ENCODE measurements around the gene MED22.
A peak's percentile ranks its signal among the peaks of the same experiment; 100 is the strongest.

MED22 gene

DNA sequence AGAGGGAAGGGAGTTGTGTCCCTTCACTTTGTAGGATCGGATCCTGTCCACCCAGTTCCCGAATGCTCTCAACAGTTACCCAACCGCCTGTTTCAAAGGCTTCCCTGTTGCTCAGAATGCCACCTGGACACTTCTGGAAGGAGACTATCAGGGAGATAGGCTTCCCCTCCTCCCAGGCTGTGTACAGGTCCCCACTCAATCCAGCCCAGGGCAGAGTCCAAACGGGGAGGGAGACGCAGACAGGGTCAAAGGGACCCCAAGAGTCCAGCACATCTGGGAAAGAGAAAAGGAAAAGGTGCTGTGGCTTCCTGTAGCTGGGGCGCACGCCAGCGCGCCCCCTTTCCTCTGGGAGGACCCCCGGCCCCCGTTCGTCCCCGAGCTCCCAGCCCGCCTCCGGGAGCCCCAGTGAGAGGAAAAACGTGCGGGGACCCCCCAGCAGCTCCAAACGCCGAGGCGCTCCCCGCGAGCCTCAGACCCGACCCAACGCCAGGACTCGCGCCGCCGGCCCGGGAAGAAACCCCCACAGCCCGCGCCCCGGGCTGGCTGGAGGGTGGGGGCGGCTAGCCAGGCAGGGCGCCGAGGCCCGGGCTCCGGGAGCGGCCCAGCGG is 27.3 kb upstream of the MED22 start:
- H3K27me3 ChIP-seq (ENCODE audit: insufficient read depth, low read length) = peaks cover 11% of the 10 kb centered on the region
- peaks cover 30% of the 10 kb centered on the region for H3K36me3 ChIP-seq (ENCODE audit: insufficient read depth, low read depth, low read length)
- H3K9ac ChIP-seq (ENCODE audit: low read depth, low read length) = peak overlapping the region; percentile 77
- H3K4me3 ChIP-seq (ENCODE audit: low read length) = peak overlapping the region; percentile 90
- H3K9me3 ChIP-seq (ENCODE audit: insufficient read depth, low read depth, low read length) = no peaks in the 10 kb centered on the region
- H3K27ac ChIP-seq (ENCODE audit: low read length) = no peak overlapping the region
- peaks cover 4% of the 10 kb centered on the region for H3K4me1 ChIP-seq (ENCODE audit: insufficient read depth, low read length)

GRCh38 chr9:133374612-133375115 is 26.7 kb upstream of the MED22 start:
- H3K36me3 ChIP-seq (ENCODE audit: insufficient read depth, low read depth, low read length) = peaks cover 36% of the 10 kb centered on the region
- H3K9ac ChIP-seq (ENCODE audit: low read depth, low read length) = peak overlapping the region; percentile 77
- no peaks in the 10 kb centered on the region for H3K9me3 ChIP-seq (ENCODE audit: insufficient read depth, low read depth, low read length)
- peaks cover 4% of the 10 kb centered on the region for H3K4me1 ChIP-seq (ENCODE audit: insufficient read depth, low read length)
- H3K4me3 ChIP-seq (ENCODE audit: low read length) = peak overlapping the region; percentile 90
- peaks cover 11% of the 10 kb centered on the region for H3K27me3 ChIP-seq (ENCODE audit: insufficient read depth, low read length)
- no peak overlapping the region for H3K27ac ChIP-seq (ENCODE audit: low read length)

- Histone ChIP-seq H3K4me1 (ENCODE audit: insufficient read depth, low read length) (peaks cover 4% of the 10 kb centered on the region), H3K4me3 (ENCODE audit: low read length) (no peak overlapping the region), H3K9me3 (ENCODE audit: insufficient read depth, low read depth, low read length) (no peaks in the 10 kb centered on the region), H3K27me3 (ENCODE audit: insufficient read depth, low read length) (peaks cover 9% of the 10 kb centered on the region), H3K9ac (ENCODE audit: low read depth, low read length) (no peak overlapping the region), H3K36me3 (ENCODE audit: insufficient read depth, low read depth, low read length) (peaks cover 59% of the 10 kb centered on the region), H3K27ac (ENCODE audit: low read length) (no peak overlapping the region)
Measured at GRCh38 chr9:133372144-133372543, 24.2 kb upstream of the MED22 start.

DNA sequence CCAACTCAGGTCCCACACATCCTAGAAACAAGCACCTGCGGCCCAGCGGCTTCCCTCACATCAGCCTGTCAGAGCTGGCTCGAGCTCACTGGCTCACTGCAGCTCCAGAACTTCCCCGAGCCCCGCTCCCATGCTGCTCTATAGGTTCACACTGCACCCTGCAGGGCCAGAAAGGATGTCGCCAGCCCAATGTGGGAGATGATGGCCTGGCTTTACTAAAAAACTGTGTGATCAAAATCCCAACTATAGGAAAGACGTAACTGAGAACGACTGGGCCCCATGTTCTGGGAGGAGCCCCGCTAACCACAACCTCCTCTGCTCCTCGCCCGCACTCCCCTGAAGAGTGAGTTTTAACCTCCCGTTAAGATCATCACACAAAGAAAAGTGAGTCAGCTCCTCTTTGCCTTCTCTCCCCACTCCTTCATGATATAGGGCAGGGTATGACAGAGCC is 23.4 kb upstream of the MED22 start:
- Histone ChIP-seq H3K27me3 (ENCODE audit: insufficient read depth, low read length) (no peaks in the 10 kb centered on the region; the same call in 1 of the 2 replicates), H3K27ac (ENCODE audit: low read length) (no peak overlapping the region), H3K9me3 (ENCODE audit: insufficient read depth, low read depth, low read length) (no peaks in the 10 kb centered on the region), H3K9ac (ENCODE audit: low read depth, low read length) (no peak overlapping the region), H3K4me3 (ENCODE audit: low read length) (no peak overlapping the region), H3K36me3 (ENCODE audit: insufficient read depth, low read depth, low read length) (peaks cover 67% of the 10 kb centered on the region), H3K4me1 (ENCODE audit: insufficient read depth, low read length) (peaks cover 4% of the 10 kb centered on the region)

- H3K36me3 ChIP-seq (ENCODE audit: insufficient read depth, low read depth, low read length) = peaks cover 73% of the 10 kb centered on the region
Measured at GRCh38 chr9:133370685-133371084, 22.8 kb upstream of the MED22 start.

GRCh38 chr9:133369933-133370332 is 22.0 kb upstream of the MED22 start:
- Histone ChIP-seq H3K9me3 (ENCODE audit: insufficient read depth, low read depth, low read length) (no peaks in the 10 kb centered on the region), H3K27me3 (ENCODE audit: insufficient read depth, low read length) (no peaks in the 10 kb centered on the region), H3K27ac (ENCODE audit: low read length) (no peak overlapping the region), H3K36me3 (ENCODE audit: insufficient read depth, low read depth, low read length) (peaks cover 81% of the 10 kb centered on the region), H3K4me3 (ENCODE audit: low read length) (no peak overlapping the region), H3K9ac (ENCODE audit: low read depth, low read length) (no peak overlapping the region; the same call in 1 of the 2 replicates), H3K4me1 (ENCODE audit: insufficient read depth, low read length) (peaks cover 4% of the 10 kb centered on the region)

More at GRCh38 chr9:133370685-133371084, 22.8 kb upstream of the MED22 start:
- Histone ChIP-seq H3K4me3 (ENCODE audit: low read length) (no peak overlapping the region), H3K9me3 (ENCODE audit: insufficient read depth, low read depth, low read length) (no peaks in the 10 kb centered on the region), H3K27me3 (ENCODE audit: insufficient read depth, low read length) (no peaks in the 10 kb centered on the region), H3K4me1 (ENCODE audit: insufficient read depth, low read length) (peaks cover 4% of the 10 kb centered on the region), H3K9ac (ENCODE audit: low read depth, low read length) (no peak overlapping the region), H3K27ac (ENCODE audit: low read length) (no peak overlapping the region)

DNA sequence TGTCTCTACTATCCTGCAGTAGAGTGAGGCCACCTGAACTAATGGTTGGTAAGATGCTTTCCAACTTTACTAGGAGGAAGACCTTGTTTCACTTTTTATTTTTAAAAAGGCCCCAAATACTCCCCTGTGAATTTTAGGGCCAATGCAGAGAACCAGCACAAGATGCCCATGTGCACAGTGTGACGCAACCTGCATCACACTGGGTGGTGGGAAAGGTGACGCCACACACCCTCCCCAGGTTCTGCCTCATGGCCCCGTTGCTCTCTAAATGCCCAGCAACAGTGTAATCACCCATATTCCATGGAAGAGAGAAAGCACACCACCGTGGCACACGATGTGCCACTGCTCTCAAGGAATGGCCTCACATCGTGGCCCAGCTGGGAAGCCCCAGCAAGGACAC is 21.5 kb upstream of the MED22 start:
- Histone ChIP-seq H3K9ac (ENCODE audit: low read depth, low read length) (no peak overlapping the region), H3K4me3 (ENCODE audit: low read length) (no peak overlapping the region), H3K9me3 (ENCODE audit: insufficient read depth, low read depth, low read length) (no peaks in the 10 kb centered on the region), H3K36me3 (ENCODE audit: insufficient read depth, low read depth, low read length) (peaks cover 86% of the 10 kb centered on the region), H3K27me3 (ENCODE audit: insufficient read depth, low read length) (no peaks in the 10 kb centered on the region), H3K4me1 (ENCODE audit: insufficient read depth, low read length) (peaks cover under 1% of the 10 kb centered on the region), H3K27ac (ENCODE audit: low read length) (no peak overlapping the region)

GRCh38 chr9:133368249-133368881 is 20.4 kb upstream of the MED22 start:
- H3K27ac ChIP-seq (ENCODE audit: low read length) = no peak overlapping the region
- H3K9ac ChIP-seq (ENCODE audit: low read depth, low read length) = no peak overlapping the region
- H3K4me3 ChIP-seq (ENCODE audit: low read length) = no peak overlapping the region
- peaks cover 94% of the 10 kb centered on the region for H3K36me3 ChIP-seq (ENCODE audit: insufficient read depth, low read depth, low read length)
- no peaks in the 10 kb centered on the region for H3K9me3 ChIP-seq (ENCODE audit: insufficient read depth, low read depth, low read length)
- H3K4me1 ChIP-seq (ENCODE audit: insufficient read depth, low read length) = no peaks in the 10 kb centered on the region; the same call in 1 of the 2 replicates
- no peaks in the 10 kb centered on the region for H3K27me3 ChIP-seq (ENCODE audit: insufficient read depth, low read length)

- Histone ChIP-seq H3K9ac (ENCODE audit: low read depth, low read length) (no peak overlapping the region), H3K36me3 (ENCODE audit: insufficient read depth, low read depth, low read length) (peaks cover 94% of the 10 kb centered on the region), H3K9me3 (ENCODE audit: insufficient read depth, low read depth, low read length) (no peaks in the 10 kb centered on the region), H3K4me3 (ENCODE audit: low read length) (no peak overlapping the region), H3K27ac (ENCODE audit: low read length) (no peak overlapping the region), H3K4me1 (ENCODE audit: insufficient read depth, low read length) (no peaks in the 10 kb centered on the region; the same call in 1 of the 2 replicates), H3K27me3 (ENCODE audit: insufficient read depth, low read length) (no peaks in the 10 kb centered on the region)
Measured at GRCh38 chr9:133367778-133368177, 19.8 kb upstream of the MED22 start.

DNA sequence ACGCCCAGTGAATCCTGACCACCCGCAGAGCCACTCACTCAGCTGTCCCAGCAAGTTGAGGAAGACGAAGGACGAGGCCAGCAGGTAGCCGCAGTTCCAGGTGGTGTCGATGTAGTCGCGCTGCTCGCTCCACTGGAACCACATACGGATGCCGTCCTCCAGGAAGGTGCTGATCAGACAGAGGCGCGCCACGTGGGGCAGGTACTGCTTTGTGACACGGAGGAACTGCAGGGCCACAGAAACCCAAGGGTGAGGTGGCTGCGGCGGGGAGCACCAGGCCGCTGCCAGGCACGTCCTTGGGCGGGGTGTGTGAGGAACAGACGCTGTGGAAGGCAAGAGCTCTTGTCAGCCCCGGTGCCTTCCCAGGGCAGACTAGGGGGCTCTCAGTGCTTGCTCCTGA is 19.3 kb upstream of the MED22 start:
- H3K4me3 ChIP-seq (ENCODE audit: low read length) = no peak overlapping the region
- no peaks in the 10 kb centered on the region for H3K27me3 ChIP-seq (ENCODE audit: insufficient read depth, low read length)
- H3K4me1 ChIP-seq (ENCODE audit: insufficient read depth, low read length) = no peaks in the 10 kb centered on the region
- H3K36me3 ChIP-seq (ENCODE audit: insufficient read depth, low read depth, low read length) = peaks cover 94% of the 10 kb centered on the region
- no peak overlapping the region for H3K27ac ChIP-seq (ENCODE audit: low read length)
- no peaks in the 10 kb centered on the region for H3K9me3 ChIP-seq (ENCODE audit: insufficient read depth, low read depth, low read length)
- H3K9ac ChIP-seq (ENCODE audit: low read depth, low read length) = no peak overlapping the region

GRCh38 chr9:133366435-133366834 is 18.5 kb upstream of the MED22 start:
- no peaks in the 10 kb centered on the region for H3K4me1 ChIP-seq (ENCODE audit: insufficient read depth, low read length)
- no peaks in the 10 kb centered on the region for H3K9me3 ChIP-seq (ENCODE audit: insufficient read depth, low read depth, low read length)
- H3K36me3 ChIP-seq (ENCODE audit: insufficient read depth, low read depth, low read length) = peaks cover 95% of the 10 kb centered on the region
- no peaks in the 10 kb centered on the region for H3K27me3 ChIP-seq (ENCODE audit: insufficient read depth, low read length)
- H3K27ac ChIP-seq (ENCODE audit: low read length) = no peak overlapping the region
- H3K4me3 ChIP-seq (ENCODE audit: low read length) = no peak overlapping the region
- no peak overlapping the region for H3K9ac ChIP-seq (ENCODE audit: low read depth, low read length)
